Stomach (tissue), 4 donors: ENCODE results near the gene CST5.

ENCODE experiments used
- CTCF ChIP-seq, 7 experiments: fragments of 450-650 bp in 4 of 7; fragments of 200-600 bp in 3 of 7; sonication (generic) in 3 of 7; IDR thresholded peaks; one replicate each; pipeline ENCODE4 v1.5.1; 2016 to 2019; ENCODE audit warnings: antibody characterized with exemption in 7 of 7, control low read depth in 2 of 7, mild to moderate bottlenecking in 1 of 7
- EP300 ChIP-seq: sonication (generic); formaldehyde crosslinking; IDR thresholded peaks from one replicate; pipeline ENCODE4 v1.6.1; 2017; ENCODE audit warnings: antibody characterized with exemption
- POLR2A ChIP-seq, 4 donors: fragments of 450-650 bp; IDR thresholded peaks; one replicate each; pipeline ENCODE4 v1.6.1; 2016; ENCODE audit warnings: antibody characterized with exemption in 4 of 4, control low read depth in 2 of 4, mild to moderate bottlenecking in 1 of 4, moderate library complexity in 1 of 4

DNA sequence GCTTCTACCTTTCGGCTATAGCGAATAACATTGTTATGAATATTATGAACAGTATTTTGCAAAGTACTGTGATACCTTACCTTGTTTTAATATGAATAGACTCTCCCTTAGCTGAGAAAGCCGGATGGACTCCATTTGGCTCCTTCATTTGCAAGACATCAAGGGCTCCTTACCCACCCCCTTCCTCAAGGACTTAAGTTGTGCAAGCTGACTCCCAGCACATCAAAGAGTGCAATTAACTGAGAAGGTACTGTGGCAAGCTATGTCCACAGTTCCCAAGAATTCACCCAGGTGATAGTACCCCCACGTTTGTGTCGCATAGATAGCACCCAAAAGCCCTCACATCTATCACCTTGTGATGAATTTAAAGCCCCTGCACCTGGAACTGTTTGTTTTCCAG is 11.2 kb downstream of the CST5 start:
- no peak for TF ChIP-seq POLR2A (IDR thresholded peaks at IDR 0.05)
- TF ChIP-seq EP300 = no peak
- no peak for TF ChIP-seq CTCF (IDR thresholded peaks at IDR 0.05)
